SU-DHL-6 (cell line): ENCODE results near the gene BET1.

Source experiments
- CTCF ChIP-seq: fragments of 200-600 bp; sonication (generic); IDR thresholded peaks from one replicate; pipeline ENCODE4 v1.5.1; 2017; ENCODE audit warnings: antibody characterized with exemption, mild to moderate bottlenecking, low read length, moderate library complexity; ENCODE audit not compliant: insufficient read depth, poor library complexity, severe bottlenecking
- EZH2phosphoT487 ChIP-seq: fragments of 200-600 bp; sonication (generic), shearing (Covaris generic); conservative IDR thresholded peaks from 2 replicates; pipeline ENCODE4 v1.6.1; 2018; ENCODE audit warnings: mild to moderate bottlenecking, antibody characterized with exemption, low read length, moderate library complexity, mixed read lengths

- TF ChIP-seq EZH2phosphoT487 = no peak
- no peak for TF ChIP-seq CTCF
Observed at GRCh38 chr7:94031865-94032264, 27.7 kb upstream of the BET1 start.
